ENCODE data around the gene NLRP9. TPM values are rescaled to one million over a fixed set of nuclear protein-coding genes. Genes with fewer than 3 reads are reported as not detected.
"Not testable (repeated sequence)": the region's sequence is repeated elsewhere in the genome, so short reads cannot be mapped to it uniquely, and the experiment has no call there.

NLRP9 gene
- total RNA-seq (2014; rRNA removed; shearing (Covaris generic)): not detected in 2 replicates
- not detected in 2 replicates for polyA plus RNA-seq (2015; cell fraction: cytosol; rRNA removed)
- polyA plus RNA-seq (2015; cell fraction: nucleus; rRNA removed): not detected in 2 replicates

- in situ Hi-C loops (cut with HindIII; ENCODE audit: low pct_unique_long_range_greater_than_20kb, low sequenced_read_pairs): no loop called here
- DNase-seq (ENCODE audit: low read depth, low spot score): no peak
Measured at GRCh38 chr19:55738302-55738701, at the start of gene NLRP9. Gene NLRP9 (minus strand): TSS chr19:55738402. CDS start chr19:55738374, 28 bp downstream.

GRCh38 chr19:55781112-55781511 is 42.9 kb upstream of the NLRP9 start:
- in situ Hi-C loops (cut with HindIII; ENCODE audit: low pct_unique_long_range_greater_than_20kb, low sequenced_read_pairs): no loop called here
- DNase-seq (ENCODE audit: low read depth, low spot score): no peak

- in situ Hi-C loops (cut with HindIII; ENCODE audit: low pct_unique_long_range_greater_than_20kb, low sequenced_read_pairs): no loop called here
- DNase-seq (ENCODE audit: low read depth, low spot score): no peak
Measured at GRCh38 chr19:55778331-55778730, 40.1 kb upstream of the NLRP9 start.

- in situ Hi-C loops (cut with HindIII; ENCODE audit: low pct_unique_long_range_greater_than_20kb, low sequenced_read_pairs): no loop called here
- DNase-seq (ENCODE audit: low read depth, low spot score): peak; percentile 55
Measured at GRCh38 chr19:55777528-55777927, 39.3 kb upstream of the NLRP9 start.

GRCh38 chr19:55769632-55770031 is 31.4 kb upstream of the NLRP9 start:
- DNase-seq (ENCODE audit: low read depth, low spot score); in situ Hi-C loops (cut with HindIII; ENCODE audit: low pct_unique_long_range_greater_than_20kb, low sequenced_read_pairs): not testable (repeated sequence)

DNA sequence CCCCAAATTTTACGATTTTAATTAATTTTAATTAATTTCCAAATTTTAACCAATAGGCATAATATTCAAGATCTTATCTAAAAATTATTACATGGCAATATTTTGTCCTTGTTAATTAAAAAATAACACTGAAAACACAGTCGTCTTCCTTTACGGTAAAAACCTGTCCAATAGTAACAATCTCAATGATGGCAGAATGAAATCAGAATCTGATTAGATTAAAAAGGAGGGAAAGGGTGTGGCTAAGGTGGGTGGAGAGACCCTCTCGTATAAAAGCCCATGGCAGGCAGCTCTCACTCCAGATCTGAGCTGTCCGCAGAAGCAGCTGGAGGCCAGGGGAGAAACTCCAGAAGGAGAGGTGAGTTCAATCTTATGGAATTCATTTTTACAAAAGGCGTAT is 30.6 kb upstream of the NLRP9 start, which contains the start of gene RFPL4AL1:
Gene RFPL4AL1 (plus strand): TSS at position 301 of the 400 bp plus-strand sequence. CDS start 2,687 bp downstream, outside the sequence.
- in situ Hi-C loops (cut with HindIII; ENCODE audit: low pct_unique_long_range_greater_than_20kb, low sequenced_read_pairs); DNase-seq (ENCODE audit: low read depth, low spot score): not testable (repeated sequence)

- in situ Hi-C loops (cut with HindIII; ENCODE audit: low pct_unique_long_range_greater_than_20kb, low sequenced_read_pairs): no loop called here
- no peak for DNase-seq (ENCODE audit: low read depth, low spot score)
Measured at GRCh38 chr19:55766466-55766865, 28.3 kb upstream of the NLRP9 start.

- in situ Hi-C loops (cut with HindIII; ENCODE audit: low pct_unique_long_range_greater_than_20kb, low sequenced_read_pairs); DNase-seq (ENCODE audit: low read depth, low spot score): not testable (repeated sequence)
Measured at GRCh38 chr19:55758797-55759196, 20.6 kb upstream of the NLRP9 start, which contains the start of gene RFPL4A. Gene RFPL4A (plus strand): TSS chr19:55759097. CDS start chr19:55761801, 2,704 bp downstream.

DNA sequence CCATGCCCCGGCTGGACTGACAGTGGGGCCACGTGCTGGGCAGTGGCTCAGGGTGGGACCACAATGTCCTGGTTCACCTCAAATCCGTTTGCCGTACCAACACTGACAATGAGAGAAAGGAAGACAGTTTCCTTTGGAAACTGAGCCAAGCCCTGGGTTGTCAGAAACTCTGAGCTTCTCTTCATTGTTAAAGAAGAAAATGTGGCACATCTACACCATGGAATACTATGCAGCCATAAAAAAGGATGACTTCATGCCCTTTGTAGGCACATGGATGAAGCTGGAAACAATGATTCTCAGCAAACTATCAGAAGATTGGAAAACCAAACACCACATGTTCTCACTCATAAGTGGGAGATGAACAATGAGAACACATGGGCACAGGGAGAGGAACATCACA is 18.6 kb upstream of the NLRP9 start:
- in situ Hi-C loops (cut with HindIII; ENCODE audit: low pct_unique_long_range_greater_than_20kb, low sequenced_read_pairs); DNase-seq (ENCODE audit: low read depth, low spot score): not testable (repeated sequence)

GRCh38 chr19:55753401-55753800 is 15.2 kb upstream of the NLRP9 start:
- DNase-seq (ENCODE audit: low read depth, low spot score): no peak
- in situ Hi-C loops (cut with HindIII; ENCODE audit: low pct_unique_long_range_greater_than_20kb, low sequenced_read_pairs): no loop called here

- in situ Hi-C loops (cut with HindIII; ENCODE audit: low pct_unique_long_range_greater_than_20kb, low sequenced_read_pairs): no loop called here
- DNase-seq (ENCODE audit: low read depth, low spot score): no peak
Measured at GRCh38 chr19:55750715-55751114, 12.5 kb upstream of the NLRP9 start.

DNA sequence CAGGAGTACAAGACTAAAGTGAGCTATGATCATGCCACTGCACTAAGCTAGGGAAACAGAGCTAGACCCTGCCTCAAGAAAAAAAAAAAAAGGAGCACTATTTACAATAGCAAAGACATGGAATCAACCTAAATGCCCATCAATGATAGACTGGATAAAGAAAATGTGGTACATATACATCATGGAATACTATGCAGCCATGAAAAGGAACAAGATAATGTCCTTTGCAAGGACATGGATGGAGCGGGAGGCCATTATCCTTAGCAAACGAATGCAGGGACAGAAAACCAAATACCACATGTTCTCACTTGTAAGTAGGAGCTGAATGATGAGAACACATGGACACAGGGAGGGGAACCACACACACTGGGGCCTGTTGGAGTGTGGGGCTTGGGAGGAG is 7.8 kb downstream of the NLRP9 start:
- DNase-seq (ENCODE audit: low read depth, low spot score); in situ Hi-C loops (cut with HindIII; ENCODE audit: low pct_unique_long_range_greater_than_20kb, low sequenced_read_pairs): not testable (repeated sequence)

- in situ Hi-C loops (cut with HindIII; ENCODE audit: low pct_unique_long_range_greater_than_20kb, low sequenced_read_pairs): no loop called here
- DNase-seq (ENCODE audit: low read depth, low spot score): no peak
Measured at GRCh38 chr19:55723491-55723890, 14.7 kb downstream of the NLRP9 start.

DNA sequence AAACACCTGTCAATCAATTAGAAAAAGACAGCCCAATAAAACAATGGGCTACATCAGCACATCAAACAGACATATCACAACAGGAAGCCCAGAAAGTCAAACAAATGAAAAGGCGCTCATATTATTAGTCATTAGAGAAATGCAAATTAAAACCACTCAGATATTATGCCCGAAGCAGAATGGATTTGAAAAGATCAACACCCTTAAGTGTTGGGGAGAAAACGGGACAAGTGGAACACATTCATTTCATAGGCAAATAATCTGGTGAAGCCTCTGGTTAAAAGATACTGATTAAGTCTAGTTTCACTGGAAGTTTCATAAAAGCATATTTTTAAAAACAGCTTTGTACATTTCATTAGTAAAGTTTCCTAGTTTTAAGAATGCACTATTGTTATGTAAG is 17.4 kb downstream of the NLRP9 start:
- in situ Hi-C loops (cut with HindIII; ENCODE audit: low pct_unique_long_range_greater_than_20kb, low sequenced_read_pairs): no loop called here
- DNase-seq (ENCODE audit: low read depth, low spot score): no peak

DNA sequence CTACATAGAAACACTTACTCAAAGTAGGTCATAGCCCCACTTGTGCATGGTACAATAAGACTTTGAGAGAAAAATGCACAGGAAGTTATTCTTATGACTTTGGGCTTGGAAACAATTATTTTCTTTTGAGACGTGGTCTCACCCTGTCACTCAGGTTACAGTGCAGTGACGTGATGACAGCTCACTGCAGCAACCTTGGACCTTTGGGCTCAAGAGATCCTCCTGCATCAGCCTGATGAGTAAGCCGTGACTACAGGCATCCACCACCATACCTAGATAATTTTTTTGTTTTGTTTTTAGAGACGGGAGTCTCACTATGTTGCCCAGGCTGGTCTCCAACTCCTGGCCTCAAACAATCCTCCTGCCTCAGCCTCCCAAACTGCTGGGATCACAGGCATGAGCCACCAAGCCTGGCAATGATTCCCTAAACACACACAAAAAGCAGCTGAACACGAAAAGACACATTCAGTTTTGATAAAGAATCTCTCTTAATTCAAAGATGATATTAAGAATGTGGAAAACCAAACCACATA is 17.9 kb downstream of the NLRP9 start:
- DNase-seq (ENCODE audit: low read depth, low spot score): no peak
- in situ Hi-C loops (cut with HindIII; ENCODE audit: low pct_unique_long_range_greater_than_20kb, low sequenced_read_pairs): no loop called here

- in situ Hi-C loops (cut with HindIII; ENCODE audit: low pct_unique_long_range_greater_than_20kb, low sequenced_read_pairs); DNase-seq (ENCODE audit: low read depth, low spot score): not testable (repeated sequence)
Measured at GRCh38 chr19:55717879-55718711, 20.1 kb downstream of the NLRP9 start.

GRCh38 chr19:55717251-55717650 is 21.0 kb downstream of the NLRP9 start:
- DNase-seq (ENCODE audit: low read depth, low spot score): no peak
- in situ Hi-C loops (cut with HindIII; ENCODE audit: low pct_unique_long_range_greater_than_20kb, low sequenced_read_pairs): no loop called here

- no peak for DNase-seq (ENCODE audit: low read depth, low spot score)
- in situ Hi-C loops (cut with HindIII; ENCODE audit: low pct_unique_long_range_greater_than_20kb, low sequenced_read_pairs): no loop called here
Measured at GRCh38 chr19:55716531-55716930, 21.7 kb downstream of the NLRP9 start.

All from SK-MEL-5 (cell line).